WTC11 (cell line): Measurements from ENCODE around the gene AXL. TPM values are rescaled to one million over a fixed set of nuclear protein-coding genes. Genes with fewer than 3 reads are reported as not detected.

ENCODE experiments used
- ATAC-seq: fragments of 200-7000 bp; cut with Tn5 transposase; 2 replicates; pipeline ENCODE4 v1.10.0; 2021; ENCODE audit warnings: mild to moderate bottlenecking, moderate library complexity
- CTCF ChIA-PET: fragments of 300-600 bp; sonication (Branson Sonifier 250); formaldehyde crosslinking; loops from one replicate; lab custom pipeline; 2021; ENCODE audit warnings: antibody characterized with exemption; lab: Charles Lee
- POLR2A ChIA-PET: fragments of 350-600 bp; sonication (Branson Sonifier 250); formaldehyde crosslinking; loops from one replicate; lab custom pipeline; 2021; ENCODE audit warnings: antibody characterized with exemption; lab: Charles Lee
- DNase-seq: peaks from one replicate; pipeline ENCODE4 v3.0.0; 2021; ENCODE audit warnings: low spot score
- H3K27ac Mint-ChIP-seq: 2 replicates; pipeline ENCODE4 v1.8.0; 2021; ENCODE audit warnings: mixed read lengths
- H3K27me3 Mint-ChIP-seq: 2 replicates; pipeline ENCODE4 v1.8.0; 2021; ENCODE audit warnings: low read depth, mild to moderate bottlenecking, moderate library complexity, mixed read lengths
- H3K36me3 Mint-ChIP-seq: 2 replicates; pipeline ENCODE4 v1.8.0; 2021; ENCODE audit warnings: mixed read lengths
- H3K4me1 Mint-ChIP-seq: 2 replicates; pipeline ENCODE4 v1.8.0; 2022; ENCODE audit warnings: mixed read lengths
- H3K4me3 Mint-ChIP-seq: 2 replicates; pipeline ENCODE4 v1.8.0; 2021; ENCODE audit warnings: mild to moderate bottlenecking, moderate library complexity, mixed read lengths
- H3K9me3 Mint-ChIP-seq: 2 replicates; pipeline ENCODE4 v1.8.0; 2021; ENCODE audit warnings: mixed read lengths
- AFF4 ChIP-seq: sonication (generic); formaldehyde crosslinking; IDR thresholded peaks from 2 replicates; pipeline ENCODE4 v1.8.1; 2023; ENCODE audit warnings: mild to moderate bottlenecking, missing genetic modification reagents, borderline replicate concordance
- E2F4 ChIP-seq: sonication (generic); formaldehyde crosslinking; IDR thresholded peaks from 2 replicates; pipeline ENCODE4 v1.8.1; 2022; ENCODE audit warnings: low read depth, mild to moderate bottlenecking, moderate library complexity, missing genetic modification reagents, borderline replicate concordance
- ERG ChIP-seq: fragments of 250-450 bp; sonication (Bioruptor Pico); IDR thresholded peaks from 2 replicates; pipeline ENCODE4 v1.8.0; 2021; ENCODE audit warnings: mild to moderate bottlenecking
- FOXJ3 ChIP-seq: sonication (generic); formaldehyde crosslinking; IDR thresholded peaks from 2 replicates; pipeline ENCODE4 v1.9.0; 2021; ENCODE audit warnings: missing genetic modification reagents, mild to moderate bottlenecking, borderline replicate concordance
- MAX ChIP-seq: sonication (generic); formaldehyde crosslinking; IDR thresholded peaks from 2 replicates; pipeline ENCODE4 v1.8.0; 2022; ENCODE audit warnings: mild to moderate bottlenecking, missing genetic modification reagents
- NFE2L1 ChIP-seq: sonication (generic); formaldehyde crosslinking; IDR thresholded peaks from 2 replicates; pipeline ENCODE4 v1.8.1; 2023; ENCODE audit warnings: missing genetic modification reagents
- ZNF138 ChIP-seq: sonication (generic); formaldehyde crosslinking; conservative IDR thresholded peaks from 2 replicates; pipeline ENCODE4 v1.8.1; 2022; ENCODE audit warnings: mild to moderate bottlenecking, moderate library complexity, missing genetic modification reagents
- ZNF281 ChIP-seq: sonication (generic); formaldehyde crosslinking; IDR thresholded peaks from 2 replicates; pipeline ENCODE4 v1.8.0; 2023; ENCODE audit warnings: mild to moderate bottlenecking, missing genetic modification reagents
- total RNA-seq: library from RNA; stranded (reverse); gene quantifications from 3 replicates; pipeline ENCODE4 v1.2.3, GENCODE V29; 2021

The AXL gene
- total RNA-seq, 1 experiment from 2014 or later, result 25.0 TPM

GRCh38 chr19:41308450-41309179, 89.6 kb downstream of the AXL start (continued):
- 0 out of 2 replicates have a peak, but pooled peaks have one; percentile 27 for TF ChIP-seq AFF4 (CRISPR knock-in tag)
- no peak for TF ChIP-seq ZNF138
- no peak for TF ChIP-seq E2F4 (CRISPR knock-in tag)

GRCh38 chr19:41309180-41310032, 90.4 kb downstream of the AXL start:
- no peak for ATAC-seq
- Mint-ChIP-seq H3K4me3 (peak overlapping the region; percentile 96), H3K4me1 (peaks cover 21% of the 10 kb centered on the region), H3K36me3 (peaks cover 36% of the 10 kb centered on the region), H3K9me3 (no peaks in the 10 kb centered on the region), H3K27me3 (no peaks in the 10 kb centered on the region), H3K27ac (peak overlapping the region; percentile 98)
- ChIA-PET CTCF (interaction anchor here (0.5 to 2.8 kb wide), 31 partner anchors 8 to 182 kb away, joined by 3 to 26 read pairs (median 5); partner anchors contain the start of genes AXL, DMAC2, HNRNPUL1 and TGFB1), POLR2A (interaction anchor here (0.5 to 1.5 kb wide), 4 partner anchors 12 to 97 kb away, joined by 4 to 8 read pairs (median 4); partner anchors contain the start of genes B9D2 and HNRNPUL1)
- TF ChIP-seq FOXJ3 (CRISPR knock-in tag), result no peak
- no peak for TF ChIP-seq MAX (CRISPR knock-in tag)
- peak; percentile 28; the same call in 1 of the 2 replicates for TF ChIP-seq ERG (CRISPR knock-in tag)
- no peak for TF ChIP-seq NFE2L1 (CRISPR knock-in tag)
- no peak for TF ChIP-seq ZNF281
- no peak for DNase-seq
